Suprapubic skin (tissue), 4 donors: ENCODE data around the gene SAMHD1.

Experiments used
- EP300 ChIP-seq: sonication (generic); formaldehyde crosslinking; IDR thresholded peaks from one replicate; pipeline ENCODE4 v1.6.1; 2017; ENCODE audit warnings: antibody characterized with exemption
- POLR2A ChIP-seq, 2 donors: fragments of 450-650 bp; IDR thresholded peaks; one replicate each; pipeline ENCODE4 v1.6.1; 2017; ENCODE audit warnings: antibody characterized with exemption in 2 of 2, mild to moderate bottlenecking in 2 of 2, moderate library complexity in 2 of 2
- POLR2AphosphoS5 ChIP-seq, 3 donors: sonication (generic); formaldehyde crosslinking; IDR thresholded peaks; one replicate each; pipeline ENCODE4 v1.6.1; 2017; ENCODE audit warnings: antibody characterized with exemption in 3 of 3

DNA sequence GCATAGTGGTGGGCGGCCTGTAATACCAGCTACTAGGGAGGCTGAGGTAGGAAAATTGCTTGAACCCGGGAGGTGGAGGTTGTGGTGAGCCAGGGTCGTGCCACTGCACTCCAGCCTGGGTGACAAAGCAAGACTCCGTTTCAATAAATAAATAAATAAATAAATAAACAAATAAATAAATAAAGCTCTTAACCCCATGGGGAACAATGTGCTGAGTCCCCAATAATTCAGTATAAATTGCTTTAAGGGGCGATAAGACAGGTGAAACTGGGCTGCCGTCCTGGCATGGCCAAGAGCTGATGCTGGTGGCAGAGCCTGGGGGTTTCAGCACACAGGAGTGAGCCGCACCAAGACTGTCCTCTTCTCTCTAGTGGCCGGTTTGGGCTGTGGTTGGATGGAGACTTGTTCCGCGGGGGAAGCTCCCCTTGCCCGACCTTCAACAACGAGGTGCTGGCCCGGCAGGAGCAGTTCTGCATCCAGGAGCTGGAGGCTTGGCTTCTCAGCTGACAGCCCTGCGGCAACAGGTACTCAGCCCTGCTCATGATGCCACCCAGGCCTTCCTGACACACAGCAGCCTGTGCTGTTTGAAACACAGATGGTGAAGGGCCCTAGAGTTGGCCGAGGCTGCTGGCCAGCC, 62.5 kb downstream of the SAMHD1 start:
- TF ChIP-seq POLR2A (IDR thresholded peaks at IDR 0.05) (no peak), POLR2AphosphoS5 (IDR thresholded peaks at IDR 0.05) (no peak), EP300 (no peak)
